Occipital lobe (tissue), 2 donors: ENCODE data around the gene RASSF5. TPM values are rescaled to one million over a fixed set of nuclear protein-coding genes. Genes with fewer than 3 reads are reported as not detected.

Source experiments
- DNase-seq: peaks from one replicate; lab custom pipeline; 2025; lab: John Stamatoyannopoulos, UW
- total RNA-seq: library from RNA; depleted of rRNA; stranded (reverse); fragments of >200 nt; gene quantifications from one replicate; pipeline ENCODE4 v1.2.3, GENCODE V29; 2014

The RASSF5 gene
- total RNA-seq, 1 donor from 2014 or later = 0.62 TPM

- peak; percentile 55 for DNase-seq
Observed at GRCh38 chr1:206583707-206584648, 76.6 kb downstream of the RASSF5 start.

GRCh38 chr1:206584683-206585082 is 77.4 kb downstream of the RASSF5 start:
- DNase-seq = no peak

GRCh38 chr1:206586501-206587445 is 79.4 kb downstream of the RASSF5 start:
- DNase-seq = no peak

GRCh38 chr1:206587904-206588303 is 80.6 kb downstream of the RASSF5 start:
- no peak for DNase-seq

- DNase-seq = no peak
Observed at GRCh38 chr1:206588492-206588891, 81.2 kb downstream of the RASSF5 start.

GRCh38 chr1:206589206-206589605 is 81.9 kb downstream of the RASSF5 start:
- DNase-seq = no peak

- no peak for DNase-seq
Observed at GRCh38 chr1:206590025-206590758, 82.9 kb downstream of the RASSF5 start.

- no peak for DNase-seq
Observed at GRCh38 chr1:206591226-206591625, 83.9 kb downstream of the RASSF5 start.

GRCh38 chr1:206591696-206592095 is 84.4 kb downstream of the RASSF5 start:
- DNase-seq = no peak

- no peak for DNase-seq
Observed at GRCh38 chr1:206593351-206593925, 86.1 kb downstream of the RASSF5 start.

- no peak for DNase-seq
Observed at GRCh38 chr1:206595581-206596318, 88.4 kb downstream of the RASSF5 start.

- DNase-seq = no peak
Observed at GRCh38 chr1:206596319-206596666, 89.0 kb downstream of the RASSF5 start.

GRCh38 chr1:206600527-206600926 is 93.2 kb downstream of the RASSF5 start:
- no peak for DNase-seq

- no peak for DNase-seq
Observed at GRCh38 chr1:206604861-206605260, 97.5 kb downstream of the RASSF5 start.

- no peak for DNase-seq
Observed at GRCh38 chr1:206606867-206607266, 99.5 kb downstream of the RASSF5 start.

GRCh38 chr1:206608108-206608698 is 100.9 kb downstream of the RASSF5 start:
- DNase-seq = no peak

- DNase-seq = no peak
Observed at GRCh38 chr1:206609229-206609991, 102.1 kb downstream of the RASSF5 start.

GRCh38 chr1:206612129-206612876 is 105.0 kb downstream of the RASSF5 start, which contains the start of gene EIF2D:
Gene EIF2D (minus strand): TSS chr1:206612465. CDS start chr1:206612342, 123 bp downstream.
- DNase-seq = peak; percentile 96
